Transverse colon (tissue), 4 donors: Measurements from ENCODE around the gene IPO11.

Experiments
- EP300 ChIP-seq: sonication (generic); formaldehyde crosslinking; IDR thresholded peaks from one replicate; pipeline ENCODE4 v1.6.1; 2017; ENCODE audit warnings: antibody characterized with exemption, low read depth
- POLR2A ChIP-seq: fragments of 450-650 bp; IDR thresholded peaks from one replicate; pipeline ENCODE4 v1.6.1; 2016; ENCODE audit warnings: antibody characterized with exemption, mild to moderate bottlenecking, moderate library complexity
- POLR2AphosphoS5 ChIP-seq, 3 donors: sonication (generic); formaldehyde crosslinking; IDR thresholded peaks; one replicate each; pipeline ENCODE4 v1.6.1; 2016; ENCODE audit warnings: antibody characterized with exemption in 3 of 3
- TF ChIP-seq, protein P1 (sequence below), 5 experiments: fragments of 200-600 bp in 3 of 5; fragments of 450-650 bp in 2 of 5; sonication (generic) in 3 of 5; IDR thresholded peaks; 1 replicate in 2 of 5; 2 replicates in 3 of 5; pipeline ENCODE4 v1.5.1; 2016 to 2017; ENCODE audit warnings: antibody characterized with exemption in 5 of 5, inconsistent platforms in 3 of 5, mild to moderate bottlenecking in 2 of 5, moderate library complexity in 1 of 5

DNA sequence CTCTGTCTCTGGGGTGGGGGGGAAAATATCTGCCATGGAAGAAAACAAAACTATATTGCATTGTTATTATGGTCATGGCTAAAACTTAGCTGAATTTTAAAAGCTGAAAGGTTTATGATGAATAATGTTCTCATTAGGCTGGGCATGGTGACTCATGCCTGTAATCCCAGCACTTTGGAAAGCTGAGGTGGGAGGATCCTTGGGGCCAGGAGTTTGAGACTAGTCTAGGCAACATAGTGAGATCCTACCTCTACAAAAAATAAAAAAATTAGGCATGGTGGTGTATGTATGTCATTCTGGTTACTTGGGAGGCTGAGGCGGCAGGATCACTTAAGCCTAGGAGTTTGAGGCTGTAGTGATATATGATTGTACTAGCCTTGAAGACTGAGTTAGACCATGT, 44.5 kb downstream of the IPO11 start:
- TF ChIP-seq, protein P1, sequence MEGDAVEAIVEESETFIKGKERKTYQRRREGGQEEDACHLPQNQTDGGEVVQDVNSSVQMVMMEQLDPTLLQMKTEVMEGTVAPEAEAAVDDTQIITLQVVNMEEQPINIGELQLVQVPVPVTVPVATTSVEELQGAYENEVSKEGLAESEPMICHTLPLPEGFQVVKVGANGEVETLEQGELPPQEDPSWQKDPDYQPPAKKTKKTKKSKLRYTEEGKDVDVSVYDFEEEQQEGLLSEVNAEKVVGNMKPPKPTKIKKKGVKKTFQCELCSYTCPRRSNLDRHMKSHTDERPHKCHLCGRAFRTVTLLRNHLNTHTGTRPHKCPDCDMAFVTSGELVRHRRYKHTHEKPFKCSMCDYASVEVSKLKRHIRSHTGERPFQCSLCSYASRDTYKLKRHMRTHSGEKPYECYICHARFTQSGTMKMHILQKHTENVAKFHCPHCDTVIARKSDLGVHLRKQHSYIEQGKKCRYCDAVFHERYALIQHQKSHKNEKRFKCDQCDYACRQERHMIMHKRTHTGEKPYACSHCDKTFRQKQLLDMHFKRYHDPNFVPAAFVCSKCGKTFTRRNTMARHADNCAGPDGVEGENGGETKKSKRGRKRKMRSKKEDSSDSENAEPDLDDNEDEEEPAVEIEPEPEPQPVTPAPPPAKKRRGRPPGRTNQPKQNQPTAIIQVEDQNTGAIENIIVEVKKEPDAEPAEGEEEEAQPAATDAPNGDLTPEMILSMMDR (IDR thresholded peaks at IDR 0.05), result no peak
- TF ChIP-seq POLR2A, result no peak
- TF ChIP-seq POLR2AphosphoS5 (IDR thresholded peaks at IDR 0.05), result no peak
- TF ChIP-seq EP300, result no peak
